ENCODE results near the gene ITPKC. TPM values are rescaled to one million over a fixed set of nuclear protein-coding genes. Genes with fewer than 3 reads are reported as not detected.
A peak's percentile ranks its signal among the peaks of the same experiment; 100 is the strongest.

Gene ITPKC
- total RNA-seq, 2 experiments from 2014 or later = 7.1 TPM

DNA sequence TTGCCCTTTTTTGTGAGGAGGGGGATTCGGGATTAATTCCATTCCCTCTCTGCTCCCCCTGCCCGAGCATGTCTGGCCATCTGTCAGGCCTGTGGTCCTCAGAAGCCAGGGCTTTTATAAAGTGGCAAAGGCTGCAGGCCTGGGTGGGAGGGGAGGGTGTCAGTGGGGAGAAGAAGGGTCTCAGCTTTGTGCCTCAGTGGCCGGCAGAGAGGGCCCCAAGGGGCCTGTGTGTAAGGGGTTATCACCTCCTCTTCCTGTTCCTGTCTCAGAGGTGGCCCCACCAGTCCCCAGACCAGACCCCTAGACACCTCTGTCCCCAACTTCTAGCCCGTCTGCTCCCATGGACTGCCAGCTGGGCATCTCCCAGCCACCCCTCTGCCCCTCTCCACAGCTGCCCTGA is 23.0 kb upstream of the ITPKC start:
- H3K4me1 Mint-ChIP-seq = peaks cover 3% of the 10 kb centered on the region
- no peaks in the 10 kb centered on the region for H3K9me3 Mint-ChIP-seq
- DNase-seq (no peak), ATAC-seq (ENCODE audit: low read depth) (no peak)
- no peaks in the 10 kb centered on the region for H3K27me3 Mint-ChIP-seq
- no peak overlapping the region for H3K4me3 Mint-ChIP-seq
- no peak overlapping the region for H3K27ac Mint-ChIP-seq
- peaks cover 7% of the 10 kb centered on the region for H3K36me3 Mint-ChIP-seq
- POLR2A ChIA-PET = no interaction called here

GRCh38 chr19:40695881-40696280 is 21.0 kb upstream of the ITPKC start:
- Mint-ChIP-seq H3K9me3 (no peaks in the 10 kb centered on the region), H3K27me3 (no peaks in the 10 kb centered on the region), H3K36me3 (peaks cover 7% of the 10 kb centered on the region), H3K4me3 (no peak overlapping the region), H3K4me1 (peaks cover under 1% of the 10 kb centered on the region), H3K27ac (no peak overlapping the region)
- DNase-seq (no peak), ATAC-seq (ENCODE audit: low read depth) (no peak)
- POLR2A ChIA-PET = no interaction called here

- Mint-ChIP-seq H3K4me1 (no peaks in the 10 kb centered on the region), H3K36me3 (peaks cover 7% of the 10 kb centered on the region), H3K27ac (no peak overlapping the region), H3K9me3 (no peaks in the 10 kb centered on the region), H3K4me3 (no peak overlapping the region), H3K27me3 (no peaks in the 10 kb centered on the region)
- POLR2A ChIA-PET = no interaction called here
- DNase-seq = no peak
- no peak for ATAC-seq (ENCODE audit: low read depth)
These were observed 19.9 kb upstream of the ITPKC start for GRCh38 chr19:40697007-40697406.

- DNase-seq (no peak), ATAC-seq (ENCODE audit: low read depth) (no peak)
- POLR2A ChIA-PET = interaction anchor here (1.2 kb wide), 1 partner anchor 9 kb away, joined by 3 read pairs; no protein-coding TSS in a partner anchor
- no peak overlapping the region for H3K27ac Mint-ChIP-seq
- H3K27me3 Mint-ChIP-seq = no peaks in the 10 kb centered on the region
- H3K9me3 Mint-ChIP-seq = no peaks in the 10 kb centered on the region
- H3K36me3 Mint-ChIP-seq = peaks cover 19% of the 10 kb centered on the region
- no peaks in the 10 kb centered on the region for H3K4me1 Mint-ChIP-seq
- no peak overlapping the region for H3K4me3 Mint-ChIP-seq
These were observed 16.8 kb upstream of the ITPKC start for GRCh38 chr19:40700083-40700482.

DNA sequence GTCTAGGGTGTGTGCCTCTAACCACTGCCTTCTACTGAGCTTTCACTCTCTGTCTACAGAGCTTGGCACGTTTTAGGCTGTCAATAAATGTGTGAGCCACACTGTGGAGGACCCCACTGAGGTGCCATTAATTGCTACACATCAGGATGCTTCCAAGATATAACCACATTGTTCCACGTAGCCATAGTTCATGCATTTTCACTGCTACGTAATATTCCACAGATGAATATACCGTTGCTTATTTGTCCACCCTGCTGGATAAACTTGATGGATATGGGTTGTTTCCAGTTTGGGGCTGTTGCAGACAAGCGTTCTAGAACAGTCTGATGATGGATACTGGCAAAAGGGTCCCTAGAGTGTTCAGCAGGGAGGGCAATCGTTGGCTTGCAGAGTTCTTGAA is 15.2 kb upstream of the ITPKC start:
- Mint-ChIP-seq H3K4me1 (no peaks in the 10 kb centered on the region), H3K4me3 (no peak overlapping the region), H3K9me3 (no peaks in the 10 kb centered on the region), H3K36me3 (peaks cover 18% of the 10 kb centered on the region), H3K27ac (no peak overlapping the region), H3K27me3 (no peaks in the 10 kb centered on the region)
- ATAC-seq (ENCODE audit: low read depth) (no peak), DNase-seq (no peak)
- POLR2A ChIA-PET = no interaction called here

DNA sequence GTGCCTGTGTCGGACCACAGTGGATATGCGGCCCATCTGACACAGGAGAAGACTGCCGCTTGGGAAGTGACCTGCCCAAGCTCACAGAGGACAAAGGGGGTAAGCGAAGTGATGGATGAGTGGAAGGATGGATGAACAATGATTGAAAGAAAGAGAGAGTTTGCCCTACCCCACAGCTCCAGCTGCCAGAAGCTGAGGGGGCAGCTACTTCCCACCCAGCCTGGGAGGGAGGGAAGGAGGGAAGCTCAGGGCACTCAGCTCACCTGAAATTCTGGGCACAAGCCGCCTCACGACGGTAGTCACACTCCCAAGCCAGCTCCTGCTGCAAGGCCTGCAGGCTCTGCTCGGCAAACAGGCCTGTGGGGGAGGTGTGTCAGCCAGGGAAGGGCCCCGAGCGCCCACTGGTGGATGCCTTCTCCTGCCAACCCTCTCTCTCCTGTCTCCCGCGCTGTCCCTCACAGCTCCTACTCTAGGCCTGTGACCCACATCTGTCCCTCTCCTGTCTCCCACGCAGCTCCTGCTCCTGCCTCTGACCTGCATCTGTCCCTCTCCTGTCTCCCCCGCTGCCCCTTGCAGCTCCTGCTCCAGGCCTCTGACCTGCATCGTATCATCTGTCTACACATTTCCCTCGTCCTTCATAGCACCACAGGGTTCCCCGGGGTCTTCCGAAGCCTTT is 14.4 kb upstream of the ITPKC start:
- no peak overlapping the region for H3K4me3 Mint-ChIP-seq
- no peak for ATAC-seq (ENCODE audit: low read depth)
- H3K27me3 Mint-ChIP-seq = no peaks in the 10 kb centered on the region
- H3K36me3 Mint-ChIP-seq = peaks cover 18% of the 10 kb centered on the region
- H3K4me1 Mint-ChIP-seq = no peaks in the 10 kb centered on the region
- H3K27ac Mint-ChIP-seq = no peak overlapping the region
- no peaks in the 10 kb centered on the region for H3K9me3 Mint-ChIP-seq
- no peak for DNase-seq
- POLR2A ChIA-PET = no interaction called here

- Mint-ChIP-seq H3K27me3 (no peaks in the 10 kb centered on the region), H3K27ac (no peak overlapping the region), H3K4me3 (no peak overlapping the region), H3K9me3 (no peaks in the 10 kb centered on the region), H3K4me1 (no peaks in the 10 kb centered on the region), H3K36me3 (peaks cover 19% of the 10 kb centered on the region)
- DNase-seq (no peak), ATAC-seq (ENCODE audit: low read depth) (no peak)
- POLR2A ChIA-PET = no interaction called here
These were observed 13.7 kb upstream of the ITPKC start for GRCh38 chr19:40703029-40703755.

GRCh38 chr19:40704491-40705361 is 12.2 kb upstream of the ITPKC start:
- H3K4me3 Mint-ChIP-seq = no peak overlapping the region
- POLR2A ChIA-PET = no interaction called here
- DNase-seq (no peak), ATAC-seq (ENCODE audit: low read depth) (no peak)
- H3K27me3 Mint-ChIP-seq = no peaks in the 10 kb centered on the region
- H3K36me3 Mint-ChIP-seq = peaks cover 19% of the 10 kb centered on the region
- peak overlapping the region; percentile 25 for H3K27ac Mint-ChIP-seq
- H3K9me3 Mint-ChIP-seq = no peaks in the 10 kb centered on the region
- H3K4me1 Mint-ChIP-seq = peaks cover 2% of the 10 kb centered on the region

DNA sequence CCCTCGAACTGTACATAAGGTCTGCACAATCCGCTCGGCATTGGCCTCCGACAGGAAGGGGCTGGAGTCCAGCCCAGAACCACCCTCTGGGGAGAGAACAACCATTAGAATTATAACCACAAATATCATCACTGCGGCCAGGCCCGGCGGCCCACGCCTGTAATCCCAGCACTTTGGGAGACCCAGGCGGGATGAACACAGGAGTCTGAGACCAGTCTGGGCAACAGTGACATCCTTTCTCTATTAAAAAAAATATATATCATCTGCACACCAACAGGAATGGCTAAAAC is 11.6 kb upstream of the ITPKC start:
- no peak for DNase-seq
- POLR2A ChIA-PET = no interaction called here
- peak overlapping the region; percentile 25 for H3K27ac Mint-ChIP-seq
- H3K27me3 Mint-ChIP-seq = no peaks in the 10 kb centered on the region
- no peaks in the 10 kb centered on the region for H3K9me3 Mint-ChIP-seq
- peaks cover 2% of the 10 kb centered on the region for H3K4me1 Mint-ChIP-seq
- peaks cover 19% of the 10 kb centered on the region for H3K36me3 Mint-ChIP-seq
- no peak overlapping the region for H3K4me3 Mint-ChIP-seq
- ATAC-seq (ENCODE audit: low read depth) = no peak

DNA sequence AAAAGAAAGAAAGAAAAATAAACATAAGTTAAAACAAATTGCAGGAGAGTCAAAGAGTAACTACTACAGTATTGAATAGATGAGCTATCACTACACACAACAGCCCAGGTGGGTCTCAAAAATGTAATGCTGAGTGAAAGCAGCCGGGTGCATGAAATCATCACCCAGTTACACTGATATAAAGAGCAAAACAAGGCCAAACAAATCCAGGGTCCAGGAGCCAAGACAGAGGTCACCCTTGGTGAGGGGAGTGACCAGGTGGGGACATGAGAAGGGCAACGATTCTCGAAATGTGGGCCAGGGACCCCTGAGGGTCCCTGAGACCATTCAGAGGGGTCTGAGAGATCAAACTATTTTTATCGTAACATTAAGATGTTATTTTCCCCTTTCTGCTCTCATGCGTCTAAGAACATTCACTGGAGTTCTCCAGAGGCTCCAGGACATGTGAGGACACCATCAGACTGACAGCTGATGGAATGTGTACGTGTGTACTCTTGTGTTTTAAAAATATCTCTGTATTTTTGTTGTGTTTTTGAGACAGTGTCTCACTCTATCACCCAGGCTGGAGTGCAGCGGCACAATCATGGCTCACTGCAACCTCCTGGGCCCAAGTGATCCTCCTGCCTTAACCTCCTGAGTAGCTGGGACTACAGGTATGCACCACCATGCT is 10.8 kb upstream of the ITPKC start:
- H3K27me3 Mint-ChIP-seq = no peaks in the 10 kb centered on the region
- DNase-seq (no peak), ATAC-seq (ENCODE audit: low read depth) (no peak)
- peaks cover 2% of the 10 kb centered on the region for H3K4me1 Mint-ChIP-seq
- no peak overlapping the region for H3K4me3 Mint-ChIP-seq
- H3K36me3 Mint-ChIP-seq = peaks cover 20% of the 10 kb centered on the region
- no peak overlapping the region for H3K27ac Mint-ChIP-seq
- no peaks in the 10 kb centered on the region for H3K9me3 Mint-ChIP-seq
- POLR2A ChIA-PET = interaction anchor here (0.7 to 0.9 kb wide), 2 partner anchors 11 to 42 kb away, joined by 3 read pairs; partner anchors contain the start of genes COQ8B and ITPKC

- POLR2A ChIA-PET = no interaction called here
- ATAC-seq (ENCODE audit: low read depth) (no peak), DNase-seq (no peak)
- Mint-ChIP-seq H3K27me3 (no peaks in the 10 kb centered on the region), H3K36me3 (peaks cover 21% of the 10 kb centered on the region), H3K27ac (no peak overlapping the region), H3K4me3 (no peak overlapping the region), H3K9me3 (no peaks in the 10 kb centered on the region), H3K4me1 (peaks cover 7% of the 10 kb centered on the region)
These were observed 9.3 kb upstream of the ITPKC start for GRCh38 chr19:40707615-40708014.

DNA sequence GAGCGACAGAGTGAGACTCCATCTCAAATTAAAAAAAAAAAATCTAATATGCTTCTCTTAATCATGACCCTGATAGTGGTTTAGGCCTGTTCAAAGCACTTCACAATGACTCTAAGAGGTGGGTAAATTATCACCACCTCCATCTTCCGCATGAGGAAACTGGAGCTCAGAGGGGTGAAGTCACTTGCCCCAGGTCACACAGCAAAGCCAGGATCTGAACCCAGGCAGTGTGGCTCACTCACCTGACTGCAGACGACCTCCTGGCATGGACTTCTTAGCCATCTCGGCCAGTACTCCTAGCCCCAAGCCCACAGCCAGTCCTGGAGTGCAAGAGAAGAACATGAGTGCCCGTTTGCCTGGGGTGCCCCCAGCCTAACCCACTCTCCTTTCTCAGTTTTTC is 7.1 kb upstream of the ITPKC start:
- no peaks in the 10 kb centered on the region for H3K9me3 Mint-ChIP-seq

GRCh38 chr19:40713939-40714338 is 3.0 kb upstream of the ITPKC start:
- POLR2A ChIA-PET = interaction anchor here (0.8 to 1.0 kb wide), 2 partner anchors 51 to 64 kb away, joined by 4 read pairs; partner anchors contain the start of gene RAB4B
- Mint-ChIP-seq H3K4me1 (peaks cover 38% of the 10 kb centered on the region), H3K27me3 (no peaks in the 10 kb centered on the region), H3K27ac (peak overlapping the region; percentile 37), H3K36me3 (peaks cover 10% of the 10 kb centered on the region), H3K4me3 (peak overlapping the region; percentile 90), H3K9me3 (no peaks in the 10 kb centered on the region)
- no peak for DNase-seq
- no peak for ATAC-seq (ENCODE audit: low read depth)

More for the DNA sequence above, 7.1 kb upstream of the ITPKC start:
- Mint-ChIP-seq H3K27ac (no peak overlapping the region), H3K4me3 (no peak overlapping the region), H3K4me1 (peaks cover 13% of the 10 kb centered on the region), H3K36me3 (peaks cover 17% of the 10 kb centered on the region), H3K27me3 (no peaks in the 10 kb centered on the region)
- POLR2A ChIA-PET = no interaction called here
- DNase-seq (no peak), ATAC-seq (ENCODE audit: low read depth) (no peak)

Measured in activated naive CD8-positive, alpha-beta T cell treated with anti-CD3 and anti-CD28 coated beads, Interleukin-2, amount 10 ng/mL, durations not matched to agents 7 days and 5 days (primary cell).